Measurements from ENCODE around the gene PAK1IP1. TPM values are rescaled to one million over a fixed set of nuclear protein-coding genes. Genes with fewer than 3 reads are reported as not detected.

The PAK1IP1 gene
- polyA plus RNA-seq, 1 of the 3 experiments (the other 2 are of a cell fraction), result 16.2 TPM

GRCh38 chr6:10681795-10682194 lies 13.0 kb upstream of the PAK1IP1 start:
- CTCF ChIA-PET, result interaction anchor here (0.6 to 0.7 kb wide), 2 partner anchors 26 to 86 kb away, joined by 3 read pairs; no protein-coding TSS in a partner anchor
- Histone ChIP-seq H3K27ac (ENCODE audit: low read depth in 2 of 2, low read length in 1 of 2) (no peak overlapping the region), H4K20me1 (ENCODE audit: insufficient read depth) (no peaks in the 10 kb centered on the region), H3K27me3 (ENCODE audit: insufficient read depth) (no peaks in the 10 kb centered on the region), H2AFZ (ENCODE audit: low read depth) (no peak overlapping the region), H3F3A (replicated peaks; ENCODE audit: insufficient read depth) (no peaks in the 10 kb centered on the region), H3K4me2 (no peak overlapping the region), H3K79me2 (ENCODE audit: insufficient read depth) (no peaks in the 10 kb centered on the region), H3K36me3 (replicated peaks in 1 of 2; ENCODE audit: control insufficient read depth in 1 of 2, insufficient read depth in 2 of 2, low read length in 1 of 2) (no peaks in the 10 kb centered on the region), H3K9me2 (no peaks in the 10 kb centered on the region), H3K9ac (no peak overlapping the region), H3K4me3 (ENCODE audit: low read depth in 2 of 2, low read length in 1 of 2) (no peak overlapping the region), H3K4me1 (ENCODE audit: control insufficient read depth in 1 of 2, insufficient read depth in 2 of 2, low read depth in 1 of 2, low read length in 1 of 2) (no peaks in the 10 kb centered on the region), H3K9me3 (no peaks in the 10 kb centered on the region)
- WGBS (ENCODE audit: low lambda C conversion rate), result 25% methylated on average over 3 of the region's 3 CpGs
- TF ChIP-seq TEAD4 (IDR thresholded peaks at IDR 0.05; ENCODE audit: borderline replicate concordance, insufficient read depth) (no peak), RAD21 (IDR thresholded peaks at IDR 0.05; ENCODE audit: low read length) (no peak), MXI1 (IDR thresholded peaks at IDR 0.05; ENCODE audit: low read depth, low read length) (no peak), EZH2phosphoT487 (IDR thresholded peaks at IDR 0.05; ENCODE audit: borderline replicate concordance, low read depth) (no peak), CHD2 (IDR thresholded peaks at IDR 0.05; ENCODE audit: low read length, partially characterized antibody) (no peak), SMC3 (IDR thresholded peaks at IDR 0.05; ENCODE audit: low read depth, low read length) (no peak), NRF1 (IDR thresholded peaks at IDR 0.05; ENCODE audit: low read depth, low read length) (no peak), GATA2 (CRISPR knock-in tag; IDR thresholded peaks at IDR 0.05) (no peak), RCOR1 (IDR thresholded peaks at IDR 0.05; ENCODE audit: low read length) (no peak), JUND (IDR thresholded peaks at IDR 0.05) (no peak), CTCF (IDR thresholded peaks at IDR 0.05) (no peak), FOSL2 (IDR thresholded peaks at IDR 0.05; ENCODE audit: borderline replicate concordance, low read depth) (no peak), MEF2A (IDR thresholded peaks at IDR 0.05; ENCODE audit: borderline replicate concordance, low read depth) (no peak), SIN3A (IDR thresholded peaks at IDR 0.05; ENCODE audit: borderline replicate concordance, low read depth, low read length) (no peak)
- TF ChIP-seq, protein P1, sequence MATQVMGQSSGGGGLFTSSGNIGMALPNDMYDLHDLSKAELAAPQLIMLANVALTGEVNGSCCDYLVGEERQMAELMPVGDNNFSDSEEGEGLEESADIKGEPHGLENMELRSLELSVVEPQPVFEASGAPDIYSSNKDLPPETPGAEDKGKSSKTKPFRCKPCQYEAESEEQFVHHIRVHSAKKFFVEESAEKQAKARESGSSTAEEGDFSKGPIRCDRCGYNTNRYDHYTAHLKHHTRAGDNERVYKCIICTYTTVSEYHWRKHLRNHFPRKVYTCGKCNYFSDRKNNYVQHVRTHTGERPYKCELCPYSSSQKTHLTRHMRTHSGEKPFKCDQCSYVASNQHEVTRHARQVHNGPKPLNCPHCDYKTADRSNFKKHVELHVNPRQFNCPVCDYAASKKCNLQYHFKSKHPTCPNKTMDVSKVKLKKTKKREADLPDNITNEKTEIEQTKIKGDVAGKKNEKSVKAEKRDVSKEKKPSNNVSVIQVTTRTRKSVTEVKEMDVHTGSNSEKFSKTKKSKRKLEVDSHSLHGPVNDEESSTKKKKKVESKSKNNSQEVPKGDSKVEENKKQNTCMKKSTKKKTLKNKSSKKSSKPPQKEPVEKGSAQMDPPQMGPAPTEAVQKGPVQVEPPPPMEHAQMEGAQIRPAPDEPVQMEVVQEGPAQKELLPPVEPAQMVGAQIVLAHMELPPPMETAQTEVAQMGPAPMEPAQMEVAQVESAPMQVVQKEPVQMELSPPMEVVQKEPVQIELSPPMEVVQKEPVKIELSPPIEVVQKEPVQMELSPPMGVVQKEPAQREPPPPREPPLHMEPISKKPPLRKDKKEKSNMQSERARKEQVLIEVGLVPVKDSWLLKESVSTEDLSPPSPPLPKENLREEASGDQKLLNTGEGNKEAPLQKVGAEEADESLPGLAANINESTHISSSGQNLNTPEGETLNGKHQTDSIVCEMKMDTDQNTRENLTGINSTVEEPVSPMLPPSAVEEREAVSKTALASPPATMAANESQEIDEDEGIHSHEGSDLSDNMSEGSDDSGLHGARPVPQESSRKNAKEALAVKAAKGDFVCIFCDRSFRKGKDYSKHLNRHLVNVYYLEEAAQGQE (IDR thresholded peaks at IDR 0.05; ENCODE audit: low read depth, low read length), result no peak
- TF ChIP-seq, protein P2, sequence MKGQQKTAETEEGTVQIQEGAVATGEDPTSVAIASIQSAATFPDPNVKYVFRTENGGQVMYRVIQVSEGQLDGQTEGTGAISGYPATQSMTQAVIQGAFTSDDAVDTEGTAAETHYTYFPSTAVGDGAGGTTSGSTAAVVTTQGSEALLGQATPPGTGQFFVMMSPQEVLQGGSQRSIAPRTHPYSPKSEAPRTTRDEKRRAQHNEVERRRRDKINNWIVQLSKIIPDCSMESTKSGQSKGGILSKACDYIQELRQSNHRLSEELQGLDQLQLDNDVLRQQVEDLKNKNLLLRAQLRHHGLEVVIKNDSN (IDR thresholded peaks at IDR 0.05; ENCODE audit: borderline replicate concordance, low read depth), result no peak
- no peak for DNase-seq
- POLR2A ChIA-PET, result no interaction called here
